ENCODE data around the gene PDCD2.

- TF ChIP-seq, protein P1, sequence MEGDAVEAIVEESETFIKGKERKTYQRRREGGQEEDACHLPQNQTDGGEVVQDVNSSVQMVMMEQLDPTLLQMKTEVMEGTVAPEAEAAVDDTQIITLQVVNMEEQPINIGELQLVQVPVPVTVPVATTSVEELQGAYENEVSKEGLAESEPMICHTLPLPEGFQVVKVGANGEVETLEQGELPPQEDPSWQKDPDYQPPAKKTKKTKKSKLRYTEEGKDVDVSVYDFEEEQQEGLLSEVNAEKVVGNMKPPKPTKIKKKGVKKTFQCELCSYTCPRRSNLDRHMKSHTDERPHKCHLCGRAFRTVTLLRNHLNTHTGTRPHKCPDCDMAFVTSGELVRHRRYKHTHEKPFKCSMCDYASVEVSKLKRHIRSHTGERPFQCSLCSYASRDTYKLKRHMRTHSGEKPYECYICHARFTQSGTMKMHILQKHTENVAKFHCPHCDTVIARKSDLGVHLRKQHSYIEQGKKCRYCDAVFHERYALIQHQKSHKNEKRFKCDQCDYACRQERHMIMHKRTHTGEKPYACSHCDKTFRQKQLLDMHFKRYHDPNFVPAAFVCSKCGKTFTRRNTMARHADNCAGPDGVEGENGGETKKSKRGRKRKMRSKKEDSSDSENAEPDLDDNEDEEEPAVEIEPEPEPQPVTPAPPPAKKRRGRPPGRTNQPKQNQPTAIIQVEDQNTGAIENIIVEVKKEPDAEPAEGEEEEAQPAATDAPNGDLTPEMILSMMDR (IDR thresholded peaks at IDR 0.05), result no peak
- TF ChIP-seq EZH2 (IDR thresholded peaks at IDR 0.05; ENCODE audit: borderline replicate concordance, insufficient read depth, low read depth, low read length, poor library complexity, severe bottlenecking), result no peak
These were observed 42.3 kb downstream of the PDCD2 start for GRCh38 chr6:170542031-170542719.
